ENCODE results near the gene MYEF2.

Gene MYEF2

DNA sequence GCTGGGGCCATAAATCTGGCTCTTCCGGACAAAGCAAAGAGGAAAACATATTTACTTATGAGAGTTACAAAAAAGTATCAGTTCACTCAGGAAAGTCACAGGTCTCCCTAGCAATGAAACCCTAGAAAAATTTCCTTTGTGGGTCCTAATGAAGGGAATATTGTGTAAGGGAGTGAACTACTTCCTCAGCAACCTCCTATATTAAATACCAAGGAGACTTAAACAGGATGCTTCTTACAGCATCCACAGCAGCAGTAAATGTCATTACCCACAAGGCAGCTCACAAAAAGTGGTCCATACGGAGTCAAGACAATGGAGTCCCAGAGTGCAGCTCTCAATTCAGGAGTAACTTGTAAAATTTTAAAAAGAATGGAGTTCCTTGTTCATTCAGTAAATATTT lies 72.2 kb downstream of the MYEF2 start:
- H3K4me3 ChIP-seq: no peak overlapping the region
- H3K27ac ChIP-seq: no peak overlapping the region
- TF ChIP-seq, protein P1, sequence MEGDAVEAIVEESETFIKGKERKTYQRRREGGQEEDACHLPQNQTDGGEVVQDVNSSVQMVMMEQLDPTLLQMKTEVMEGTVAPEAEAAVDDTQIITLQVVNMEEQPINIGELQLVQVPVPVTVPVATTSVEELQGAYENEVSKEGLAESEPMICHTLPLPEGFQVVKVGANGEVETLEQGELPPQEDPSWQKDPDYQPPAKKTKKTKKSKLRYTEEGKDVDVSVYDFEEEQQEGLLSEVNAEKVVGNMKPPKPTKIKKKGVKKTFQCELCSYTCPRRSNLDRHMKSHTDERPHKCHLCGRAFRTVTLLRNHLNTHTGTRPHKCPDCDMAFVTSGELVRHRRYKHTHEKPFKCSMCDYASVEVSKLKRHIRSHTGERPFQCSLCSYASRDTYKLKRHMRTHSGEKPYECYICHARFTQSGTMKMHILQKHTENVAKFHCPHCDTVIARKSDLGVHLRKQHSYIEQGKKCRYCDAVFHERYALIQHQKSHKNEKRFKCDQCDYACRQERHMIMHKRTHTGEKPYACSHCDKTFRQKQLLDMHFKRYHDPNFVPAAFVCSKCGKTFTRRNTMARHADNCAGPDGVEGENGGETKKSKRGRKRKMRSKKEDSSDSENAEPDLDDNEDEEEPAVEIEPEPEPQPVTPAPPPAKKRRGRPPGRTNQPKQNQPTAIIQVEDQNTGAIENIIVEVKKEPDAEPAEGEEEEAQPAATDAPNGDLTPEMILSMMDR (IDR thresholded peaks at IDR 0.05): no peak
- DNase-seq (ENCODE audit: low spot score): no peak

DNA sequence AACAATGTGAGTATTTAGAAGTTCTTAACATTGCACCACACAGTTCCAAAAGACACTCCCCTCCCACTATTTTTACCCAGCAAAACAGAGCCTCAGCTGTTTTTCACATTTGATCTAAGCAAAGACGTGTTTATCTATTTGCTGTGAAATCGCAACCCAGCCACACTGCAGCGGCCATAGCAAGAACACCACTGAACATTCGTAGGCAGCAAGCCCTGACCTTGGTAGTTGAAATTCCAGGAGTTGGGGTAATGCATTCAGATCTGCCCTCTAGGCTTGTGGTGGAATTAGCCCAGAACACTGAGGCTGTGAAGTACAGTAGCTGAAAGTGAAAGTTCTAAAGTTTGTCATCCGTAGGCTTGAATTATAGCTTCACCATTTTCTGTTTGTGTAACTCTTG lies 74.4 kb downstream of the MYEF2 start:
- TF ChIP-seq, protein P1 (IDR thresholded peaks at IDR 0.05): no peak
- H3K27ac ChIP-seq: no peak overlapping the region
- DNase-seq (ENCODE audit: low spot score): no peak
- H3K4me3 ChIP-seq: no peak overlapping the region

DNA sequence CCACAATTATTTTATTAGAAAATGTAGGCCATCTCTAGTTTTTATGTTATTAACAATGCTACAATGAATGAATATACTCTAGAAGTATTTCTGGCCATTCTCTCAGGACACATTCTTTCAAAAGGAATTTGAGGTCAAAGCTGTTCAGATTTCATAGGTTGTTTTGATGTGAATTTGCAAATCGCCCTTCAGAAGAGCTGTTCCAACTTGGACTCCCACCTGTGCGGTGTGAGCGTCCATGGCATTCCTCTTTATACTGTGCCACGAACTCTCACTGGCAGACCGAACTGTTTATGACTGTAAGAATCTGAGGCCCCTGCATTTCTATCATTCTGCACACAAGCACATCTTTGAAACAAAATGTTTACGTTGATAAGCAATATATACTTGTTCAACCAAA lies 75.9 kb downstream of the MYEF2 start:
- Histone ChIP-seq H3K27ac (no peak overlapping the region), H3K4me3 (no peak overlapping the region)
- DNase-seq (ENCODE audit: low spot score): no peak
- TF ChIP-seq, protein P1 (IDR thresholded peaks at IDR 0.05): no peak

DNA sequence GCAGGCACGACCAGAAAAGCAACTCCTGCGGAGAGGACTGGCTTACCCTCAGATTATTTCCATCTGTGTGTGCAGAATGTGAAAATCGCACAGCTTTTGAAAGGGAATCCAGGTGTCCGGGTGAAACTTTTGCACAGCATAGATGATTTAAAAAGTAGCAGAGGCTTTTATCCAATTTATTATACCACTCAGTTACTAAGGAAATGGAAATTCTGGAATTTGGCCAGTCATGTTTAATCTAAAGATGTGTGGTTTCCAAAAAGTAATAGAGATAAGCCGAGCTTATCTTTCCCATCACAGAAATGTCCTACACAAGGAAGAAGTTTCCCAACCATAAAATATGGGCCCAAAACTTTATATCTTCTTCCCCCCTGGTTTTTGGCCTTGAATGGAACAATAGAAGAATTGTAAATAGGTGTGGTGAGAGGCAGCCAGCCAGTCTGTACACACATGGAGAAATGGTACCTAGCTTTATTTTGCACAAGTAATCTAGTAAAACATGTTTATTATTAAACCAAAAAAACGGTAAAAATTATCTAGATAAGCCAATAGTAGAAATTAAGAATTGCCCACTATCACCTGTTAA lies 76.6 kb downstream of the MYEF2 start:
- TF ChIP-seq, protein P1 (IDR thresholded peaks at IDR 0.05): no peak
- Histone ChIP-seq H3K27ac (no peak overlapping the region), H3K4me3 (no peak overlapping the region)
- DNase-seq (ENCODE audit: low spot score): no peak

DNA sequence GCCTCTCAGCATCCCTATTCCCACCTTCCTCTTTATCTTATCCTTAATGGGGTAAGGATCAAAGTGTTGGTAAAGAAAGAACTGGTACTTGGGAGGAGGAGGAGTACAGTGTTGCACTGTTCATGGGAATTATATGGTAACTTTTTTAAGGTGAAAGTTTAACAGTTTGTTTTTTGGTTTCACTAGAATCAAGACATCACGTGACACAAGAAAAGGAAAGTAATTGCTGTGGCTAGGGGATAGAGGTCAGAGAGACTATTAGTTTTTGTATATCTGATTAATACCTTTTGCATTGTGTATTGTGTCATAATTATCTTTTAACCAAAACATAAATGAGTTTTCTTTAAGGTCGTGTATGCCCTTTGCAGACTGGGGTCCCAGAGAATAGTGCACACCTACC lies 80.8 kb downstream of the MYEF2 start:
- H3K4me3 ChIP-seq: no peak overlapping the region
- no peak for DNase-seq (ENCODE audit: low spot score)
- H3K27ac ChIP-seq: no peak overlapping the region
- TF ChIP-seq, protein P1 (IDR thresholded peaks at IDR 0.05): no peak

DNA sequence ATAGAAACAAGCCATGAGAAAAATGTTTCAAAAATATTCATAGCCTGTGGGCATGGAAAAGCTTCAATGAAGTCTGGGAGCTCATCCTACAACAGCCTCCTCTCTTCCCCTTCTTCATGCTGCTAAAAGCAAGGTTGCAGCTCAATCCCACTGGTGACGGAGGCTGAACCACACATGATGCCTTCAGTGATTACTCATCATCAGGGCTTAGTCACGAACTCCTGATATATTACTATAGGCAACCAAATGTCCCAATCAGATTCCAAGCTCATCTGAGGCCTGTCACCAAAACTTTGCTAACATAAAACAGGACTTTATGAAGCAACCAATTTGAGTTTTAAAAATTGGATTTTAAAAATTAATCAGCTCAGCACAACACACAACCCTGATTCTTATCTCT lies 81.3 kb downstream of the MYEF2 start:
- no peak overlapping the region for H3K4me3 ChIP-seq
- DNase-seq (ENCODE audit: low spot score): no peak
- H3K27ac ChIP-seq: no peak overlapping the region
- TF ChIP-seq, protein P1 (IDR thresholded peaks at IDR 0.05): no peak

DNA sequence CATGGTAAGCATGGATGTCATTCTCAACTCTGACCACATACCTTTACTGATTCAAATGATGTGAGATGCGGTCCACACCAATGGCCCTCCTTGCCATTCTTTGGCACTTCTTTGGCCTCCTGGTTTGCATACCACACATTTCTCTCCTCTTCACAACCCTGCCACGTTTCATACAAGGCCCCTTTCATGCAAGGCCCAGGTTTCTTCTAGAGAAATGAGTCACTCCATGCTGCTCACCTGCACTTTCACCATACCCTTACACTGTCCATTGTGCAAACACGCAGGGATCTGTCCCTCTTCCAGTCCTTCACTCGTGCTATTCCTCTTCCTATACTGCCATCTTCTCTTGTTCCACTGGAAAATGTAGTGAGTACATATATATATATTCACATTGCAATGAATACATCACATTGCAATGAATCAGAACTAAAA lies 81.7 kb downstream of the MYEF2 start:
- TF ChIP-seq, protein P1 (IDR thresholded peaks at IDR 0.05): no peak
- DNase-seq (ENCODE audit: low spot score): no peak
- no peak overlapping the region for H3K4me3 ChIP-seq

More for the DNA sequence above, 81.7 kb downstream of the MYEF2 start:
- no peak overlapping the region for H3K27ac ChIP-seq
